ENCODE data around the gene KMT2D. TPM values are rescaled to one million over a fixed set of nuclear protein-coding genes. Genes with fewer than 3 reads are reported as not detected.

Gene KMT2D
- total RNA-seq, 4 donors from 2014 or later: 29.4 to 67.9 (median 47.9) TPM

DNA sequence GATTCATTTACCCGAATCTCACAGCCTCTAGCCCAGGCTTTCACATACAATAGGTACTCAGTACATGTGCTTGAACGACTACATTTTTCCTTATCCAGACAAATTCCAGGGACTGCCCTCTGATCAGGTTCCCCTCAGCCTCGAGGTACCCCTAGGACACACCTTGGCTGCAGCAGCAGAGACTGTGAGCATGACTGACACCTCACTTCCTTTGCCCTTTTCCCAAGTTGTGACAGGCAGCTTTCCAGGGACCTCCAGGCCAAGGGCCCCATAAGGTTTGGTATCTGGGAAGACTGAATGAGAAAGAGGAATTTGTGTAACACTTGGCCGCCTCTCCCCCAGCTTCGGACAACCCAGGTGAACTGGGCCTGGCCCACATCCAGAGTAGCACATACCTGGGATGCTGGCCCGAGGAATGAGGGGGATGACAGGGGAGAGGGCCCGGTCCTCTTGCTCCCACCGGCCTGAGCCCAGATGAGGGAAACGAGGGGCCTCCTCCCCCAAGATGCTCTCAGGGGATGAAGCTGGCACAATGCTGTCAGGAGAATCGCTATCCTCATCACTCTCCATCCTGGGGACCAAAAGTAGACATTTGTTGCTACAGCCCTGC is 31.8 kb downstream of the KMT2D start:
- DNase-seq: no peak
- intact Hi-C loops (cut with DNase I): no loop called here
- H3K36me3 ChIP-seq: peaks cover 75 to 100% (median 83%) of the 10 kb centered on the region in 3 donors
- no peak overlapping the region for H3K27ac ChIP-seq
- no peaks in the 10 kb centered on the region for H3K4me1 ChIP-seq
- TF ChIP-seq POLR2A (IDR thresholded peaks at IDR 0.05): no peak
- TF ChIP-seq, protein P1, sequence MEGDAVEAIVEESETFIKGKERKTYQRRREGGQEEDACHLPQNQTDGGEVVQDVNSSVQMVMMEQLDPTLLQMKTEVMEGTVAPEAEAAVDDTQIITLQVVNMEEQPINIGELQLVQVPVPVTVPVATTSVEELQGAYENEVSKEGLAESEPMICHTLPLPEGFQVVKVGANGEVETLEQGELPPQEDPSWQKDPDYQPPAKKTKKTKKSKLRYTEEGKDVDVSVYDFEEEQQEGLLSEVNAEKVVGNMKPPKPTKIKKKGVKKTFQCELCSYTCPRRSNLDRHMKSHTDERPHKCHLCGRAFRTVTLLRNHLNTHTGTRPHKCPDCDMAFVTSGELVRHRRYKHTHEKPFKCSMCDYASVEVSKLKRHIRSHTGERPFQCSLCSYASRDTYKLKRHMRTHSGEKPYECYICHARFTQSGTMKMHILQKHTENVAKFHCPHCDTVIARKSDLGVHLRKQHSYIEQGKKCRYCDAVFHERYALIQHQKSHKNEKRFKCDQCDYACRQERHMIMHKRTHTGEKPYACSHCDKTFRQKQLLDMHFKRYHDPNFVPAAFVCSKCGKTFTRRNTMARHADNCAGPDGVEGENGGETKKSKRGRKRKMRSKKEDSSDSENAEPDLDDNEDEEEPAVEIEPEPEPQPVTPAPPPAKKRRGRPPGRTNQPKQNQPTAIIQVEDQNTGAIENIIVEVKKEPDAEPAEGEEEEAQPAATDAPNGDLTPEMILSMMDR (IDR thresholded peaks at IDR 0.05): no peak
- H3K27me3 ChIP-seq: no peaks in the 10 kb centered on the region
- H3K4me3 ChIP-seq: no peak overlapping the region
- H3K9me3 ChIP-seq: no peaks in the 10 kb centered on the region
- 89 to 92% methylated on average over 3 to 9 of the region's 10 CpGs for WGBS, 2 donors

DNA sequence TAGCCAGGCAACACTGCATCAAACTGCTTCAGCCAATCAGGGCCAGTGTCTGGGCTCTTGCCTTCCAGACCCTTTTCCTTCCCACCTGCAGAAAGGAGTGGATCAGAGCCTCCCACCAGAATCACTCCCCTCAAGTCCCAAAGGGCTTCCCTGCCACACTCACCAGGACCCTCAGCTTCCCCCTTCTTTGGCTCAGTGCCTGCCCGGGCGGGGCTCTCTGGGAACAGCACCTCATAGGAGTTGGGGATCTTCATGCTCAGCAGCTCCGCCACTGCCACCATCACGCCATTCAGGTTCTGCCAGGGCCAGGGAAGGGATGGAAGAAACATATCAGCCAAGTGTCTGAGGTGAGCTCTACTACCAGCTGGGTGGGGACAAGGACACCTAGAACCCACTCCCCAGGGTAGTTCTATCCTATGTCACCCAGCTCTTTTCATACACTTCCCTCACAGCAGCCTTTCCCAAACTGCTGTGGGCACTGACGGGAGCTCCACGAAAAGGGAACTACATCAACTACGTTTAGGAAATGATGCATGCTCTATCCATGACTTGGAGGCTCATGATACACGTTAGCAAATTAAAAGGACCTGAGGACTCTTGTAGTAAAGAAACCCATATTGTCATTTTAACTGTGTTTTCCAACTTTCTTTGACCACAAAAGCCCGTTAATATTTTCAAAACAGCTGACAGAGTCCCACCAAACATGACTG is 32.6 kb downstream of the KMT2D start:
- Histone ChIP-seq H3K4me1 (no peaks in the 10 kb centered on the region), H3K9me3 (no peaks in the 10 kb centered on the region), H3K4me3 (no peak overlapping the region), H3K36me3 (peaks cover 67 to 100% (median 81%) of the 10 kb centered on the region in 3 donors), H3K27me3 (no peaks in the 10 kb centered on the region), H3K27ac (no peak overlapping the region)
- TF ChIP-seq POLR2A (IDR thresholded peaks at IDR 0.05): no peak
- TF ChIP-seq, protein P1 (IDR thresholded peaks at IDR 0.05): no peak
- intact Hi-C loops (cut with DNase I): no loop called here
- 84 to 89% methylated on average over 5 to 7 of the region's 9 CpGs for WGBS, 2 donors
- DNase-seq: no peak

DNA sequence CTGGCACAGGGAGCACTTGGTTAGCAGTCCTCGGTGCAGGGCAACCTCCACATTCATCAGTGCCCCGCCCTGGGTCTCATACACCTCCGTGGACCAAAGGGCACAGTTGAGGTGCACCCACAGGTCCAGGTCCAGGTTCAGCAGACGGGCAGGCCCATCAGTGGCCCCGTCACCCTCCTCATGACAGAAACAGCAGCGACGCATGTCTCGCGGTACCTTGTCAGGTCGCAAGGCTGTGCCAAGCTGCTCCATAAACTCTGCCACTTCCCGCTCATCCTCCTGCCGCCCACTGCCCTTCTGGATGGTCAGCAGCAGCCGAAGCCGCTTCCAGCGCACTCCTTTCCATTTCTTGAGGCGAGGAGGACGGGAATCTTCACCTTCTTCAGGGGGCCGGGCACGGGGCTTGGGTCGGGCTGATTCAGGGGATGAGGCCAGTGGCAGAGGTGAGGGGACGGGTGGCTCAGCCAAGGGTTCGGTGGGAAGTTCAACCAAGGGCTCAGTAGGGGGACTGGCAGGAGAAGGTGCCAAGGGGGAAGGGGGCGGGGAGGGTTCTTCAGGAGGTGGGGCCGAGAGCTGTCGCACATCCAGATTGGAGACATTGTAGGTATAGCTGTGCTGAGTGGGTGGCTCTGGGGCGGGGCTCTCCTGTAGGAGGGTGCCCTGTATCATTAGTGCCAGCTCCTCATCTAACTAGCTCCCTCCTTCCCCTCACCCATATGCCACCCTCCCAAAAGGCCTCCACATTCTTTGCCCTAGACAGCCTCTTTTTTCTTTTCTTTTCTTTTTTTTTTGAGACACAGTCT is 33.7 kb downstream of the KMT2D start:
- H3K4me1 ChIP-seq: no peaks in the 10 kb centered on the region
- no peak overlapping the region for H3K4me3 ChIP-seq
- no peak overlapping the region for H3K27ac ChIP-seq
- WGBS, 2 donors: 89 to 96% methylated on average over 4 to 10 of the region's 26 CpGs
- DNase-seq: no peak
- peaks cover 62 to 100% (median 77%) of the 10 kb centered on the region in 3 donors for H3K36me3 ChIP-seq
- no peaks in the 10 kb centered on the region for H3K9me3 ChIP-seq
- TF ChIP-seq, protein P1 (IDR thresholded peaks at IDR 0.05): no peak
- TF ChIP-seq POLR2A (IDR thresholded peaks at IDR 0.05): no peak
- no peaks in the 10 kb centered on the region for H3K27me3 ChIP-seq
- intact Hi-C loops (cut with DNase I): no loop called here

DNA sequence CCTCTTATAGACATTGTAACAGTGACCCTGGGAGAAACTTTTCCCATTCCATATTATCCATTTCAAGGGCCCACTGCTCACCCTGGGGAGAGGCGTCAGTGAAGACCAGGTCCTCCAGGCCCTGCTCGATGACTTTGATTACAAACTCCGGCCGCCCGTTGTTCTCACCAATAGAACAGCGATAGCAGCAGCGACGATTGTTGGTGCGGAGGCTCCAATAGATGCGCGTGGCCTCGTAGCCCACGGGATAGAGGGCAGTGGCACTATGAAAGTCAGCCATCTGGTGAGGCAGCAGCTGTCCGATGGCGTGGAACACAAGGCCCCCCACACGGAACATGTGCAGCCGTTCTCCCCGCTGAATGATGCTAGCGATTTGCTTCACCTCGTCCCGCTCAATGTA is 34.5 kb downstream of the KMT2D start:
- H3K27ac ChIP-seq: no peak overlapping the region
- no peak for DNase-seq
- peaks cover 61 to 100% (median 76%) of the 10 kb centered on the region in 3 donors for H3K36me3 ChIP-seq
- no peak for TF ChIP-seq POLR2A (IDR thresholded peaks at IDR 0.05)
- TF ChIP-seq, protein P1 (IDR thresholded peaks at IDR 0.05): no peak
- no peaks in the 10 kb centered on the region for H3K9me3 ChIP-seq
- intact Hi-C loops (cut with DNase I): no loop called here
- no peak overlapping the region for H3K4me3 ChIP-seq
- no peaks in the 10 kb centered on the region for H3K27me3 ChIP-seq
- no peaks in the 10 kb centered on the region for H3K4me1 ChIP-seq
- 92 to 93% methylated on average over 13 to 15 of the region's 21 CpGs for WGBS, 2 donors

DNA sequence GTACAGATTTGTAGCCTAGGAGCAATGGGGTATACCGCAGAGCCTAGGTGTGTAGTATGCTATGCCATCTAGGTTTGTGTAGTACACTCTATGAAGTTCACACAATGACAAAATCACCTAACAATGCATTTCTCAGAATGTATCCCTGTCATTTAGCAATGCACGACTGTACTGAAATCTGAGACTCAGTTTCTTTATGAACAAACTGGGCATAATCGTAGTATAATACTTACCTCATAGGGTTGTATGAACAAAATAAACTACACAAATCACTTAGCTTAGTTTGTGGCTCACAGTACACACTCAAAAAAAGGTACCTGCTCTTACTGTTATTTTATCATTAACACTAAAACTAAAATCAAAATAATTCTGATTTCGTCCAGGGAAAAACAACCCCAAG is 35.1 kb downstream of the KMT2D start:
- no peaks in the 10 kb centered on the region for H3K9me3 ChIP-seq
- no peaks in the 10 kb centered on the region for H3K4me1 ChIP-seq
- DNase-seq: no peak
- no peak for TF ChIP-seq POLR2A (IDR thresholded peaks at IDR 0.05)
- TF ChIP-seq, protein P1 (IDR thresholded peaks at IDR 0.05): no peak
- H3K4me3 ChIP-seq: no peak overlapping the region
- intact Hi-C loops (cut with DNase I): no loop called here
- H3K36me3 ChIP-seq: peaks cover 54 to 100% (median 71%) of the 10 kb centered on the region in 3 donors
- H3K27me3 ChIP-seq: no peaks in the 10 kb centered on the region
- WGBS, 2 donors: 90 to 94% methylated on average over 4 of the region's 4 CpGs
- H3K27ac ChIP-seq: no peak overlapping the region
